ENCODE data around the gene ADAM11.

Gene ADAM11

GRCh38 chr17:44775136-44775837 is 16.5 kb downstream of the ADAM11 start:
- peak; percentile 94 for DNase-seq (ENCODE audit: low read depth in 1 of 2, low spot score in 1 of 2)

- no peak for DNase-seq (ENCODE audit: low read depth in 1 of 2, low spot score in 1 of 2)
Measured at GRCh38 chr17:44775838-44776621, 17.2 kb downstream of the ADAM11 start.

- no peak for DNase-seq (ENCODE audit: low read depth in 1 of 2, low spot score in 1 of 2)
Measured at GRCh38 chr17:44776628-44777393, 18.0 kb downstream of the ADAM11 start.

GRCh38 chr17:44777394-44778348 is 18.9 kb downstream of the ADAM11 start:
- no peak for DNase-seq (ENCODE audit: low read depth in 1 of 2, low spot score in 1 of 2)

GRCh38 chr17:44778656-44779210 is 19.9 kb downstream of the ADAM11 start:
- DNase-seq (ENCODE audit: low read depth in 1 of 2, low spot score in 1 of 2) = no peak

GRCh38 chr17:44779211-44780025 is 20.6 kb downstream of the ADAM11 start:
- peak; percentile 63 for DNase-seq (ENCODE audit: low read depth in 1 of 2, low spot score in 1 of 2)

GRCh38 chr17:44780161-44780560 is 21.4 kb downstream of the ADAM11 start:
- DNase-seq (ENCODE audit: low read depth in 1 of 2, low spot score in 1 of 2) = no peak

- DNase-seq (ENCODE audit: low read depth in 1 of 2, low spot score in 1 of 2) = no peak
Measured at GRCh38 chr17:44780845-44781480, 22.2 kb downstream of the ADAM11 start.

GRCh38 chr17:44781551-44782325 is 22.9 kb downstream of the ADAM11 start:
- DNase-seq (ENCODE audit: low read depth in 1 of 2, low spot score in 1 of 2) = no peak

- DNase-seq (ENCODE audit: low read depth in 1 of 2, low spot score in 1 of 2) = no peak
Measured at GRCh38 chr17:44782326-44782850, 23.6 kb downstream of the ADAM11 start.

- DNase-seq (ENCODE audit: low read depth in 1 of 2, low spot score in 1 of 2) = no peak
Measured at GRCh38 chr17:44785921-44786320, 27.1 kb downstream of the ADAM11 start.

- no peak for DNase-seq (ENCODE audit: low read depth in 1 of 2, low spot score in 1 of 2)
Measured at GRCh38 chr17:44786551-44787081, 27.8 kb downstream of the ADAM11 start.

GRCh38 chr17:44787271-44787940 is 28.6 kb downstream of the ADAM11 start:
- DNase-seq (ENCODE audit: low read depth in 1 of 2, low spot score in 1 of 2) = no peak

GRCh38 chr17:44788139-44788538 is 29.4 kb downstream of the ADAM11 start:
- no peak for DNase-seq (ENCODE audit: low read depth in 1 of 2, low spot score in 1 of 2)

GRCh38 chr17:44792276-44792675 is 33.5 kb downstream of the ADAM11 start:
- no peak for DNase-seq (ENCODE audit: low read depth in 1 of 2, low spot score in 1 of 2)

GRCh38 chr17:44793885-44794842 is 35.4 kb downstream of the ADAM11 start:
- no peak for DNase-seq (ENCODE audit: low read depth in 1 of 2, low spot score in 1 of 2)
